Vagina (tissue), 2 donors: ENCODE results near the gene MDFIC. TPM values are rescaled to one million over a fixed set of nuclear protein-coding genes. Genes with fewer than 3 reads are reported as not detected.

Experiments
- DNase-seq, 2 donors: peaks; one replicate each; pipeline ENCODE4 v3.0.0-alpha.2; 2017; ENCODE audit errors: extremely low spot score in 2 of 2
- H3K27ac ChIP-seq: fragments of 200-600 bp; sonication (generic); one replicate; pipeline ENCODE4 v1.5.1; 2019
- H3K27me3 ChIP-seq: fragments of 200-600 bp; sonication (generic); one replicate; pipeline ENCODE4 v1.5.1; 2019
- H3K36me3 ChIP-seq, 2 donors: fragments of 200-600 bp; sonication (generic); one replicate each; pipeline ENCODE4 v1.5.1; 2017 to 2019
- H3K4me1 ChIP-seq: fragments of 200-600 bp; sonication (generic); one replicate; pipeline ENCODE4 v1.5.1; 2019
- H3K4me3 ChIP-seq, 2 donors: fragments of 200-600 bp; sonication (generic); 1 replicate in 1 of 2; 2 replicates in 1 of 2; pipeline ENCODE4 v1.5.1; 2016 to 2019
- H3K9me3 ChIP-seq: fragments of 200-600 bp; sonication (generic); one replicate; pipeline ENCODE4 v1.5.1; 2019
- CTCF ChIP-seq, 3 experiments: fragments of 450-650 bp in 2 of 3; fragments of 200-600 bp in 1 of 3; sonication (generic) in 1 of 3; IDR thresholded peaks; one replicate each; pipeline ENCODE4 v1.5.1; 2017 to 2019; ENCODE audit warnings: antibody characterized with exemption in 3 of 3, mild to moderate bottlenecking in 2 of 3, moderate library complexity in 2 of 3
- POLR2A ChIP-seq, 2 donors: fragments of 450-650 bp; IDR thresholded peaks; one replicate each; pipeline ENCODE4 v1.6.1; 2017; ENCODE audit warnings: antibody characterized with exemption in 2 of 2, mild to moderate bottlenecking in 2 of 2, moderate library complexity in 2 of 2
- POLR2AphosphoS5 ChIP-seq, 2 donors: sonication (generic); formaldehyde crosslinking; IDR thresholded peaks; one replicate each; pipeline ENCODE4 v1.9.0; 2017; ENCODE audit warnings: antibody characterized with exemption in 2 of 2, mild to moderate bottlenecking in 2 of 2, low read depth in 1 of 2; ENCODE audit not compliant: insufficient read depth in 1 of 2
- intact Hi-C: fragments of 100-400 bp; cut with DNase I; formaldehyde crosslinking; loops from one replicate; pipeline ENCODE4 v1.15.1; 2023
- total RNA-seq: library from RNA; depleted of rRNA; stranded (reverse); fragments of >200 nt; gene quantifications from one replicate; pipeline ENCODE4 v1.2.3, GENCODE V29; 2016

MDFIC gene
- total RNA-seq, 1 donor from 2014 or later: 27.7 TPM

- TF ChIP-seq CTCF (IDR thresholded peaks at IDR 0.05) (no peak), POLR2AphosphoS5 (IDR thresholded peaks at IDR 0.05; ENCODE audit: insufficient read depth in 1 of 2, low read depth in 1 of 2) (peak in 1 of 2 donors; percentile 39), POLR2A (IDR thresholded peaks at IDR 0.05) (no peak)
- no peak overlapping the region for H3K27ac ChIP-seq
- H3K9me3 ChIP-seq: no peaks in the 10 kb centered on the region
- no peak for DNase-seq
- no peaks in the 10 kb centered on the region for H3K27me3 ChIP-seq
- H3K4me1 ChIP-seq: no peaks in the 10 kb centered on the region
- intact Hi-C loops: no loop called here
- no peaks in the 10 kb centered on the region for H3K36me3 ChIP-seq
- no peak overlapping the region for H3K4me3 ChIP-seq
Observed at GRCh38 chr7:114901771-114902170, 20.1 kb upstream of the MDFIC start.

GRCh38 chr7:114903131-114903530, 18.8 kb upstream of the MDFIC start:
- no peak for TF ChIP-seq POLR2AphosphoS5 (IDR thresholded peaks at IDR 0.05; ENCODE audit: insufficient read depth in 1 of 2, low read depth in 1 of 2)
- no peak for TF ChIP-seq POLR2A (IDR thresholded peaks at IDR 0.05)
- no peak for TF ChIP-seq CTCF (IDR thresholded peaks at IDR 0.05)
- DNase-seq: no peak
- intact Hi-C loops: no loop called here
- Histone ChIP-seq H3K4me3 (no peak overlapping the region), H3K27ac (no peak overlapping the region), H3K27me3 (no peaks in the 10 kb centered on the region), H3K9me3 (no peaks in the 10 kb centered on the region), H3K4me1 (no peaks in the 10 kb centered on the region), H3K36me3 (no peaks in the 10 kb centered on the region)

GRCh38 chr7:114910787-114911186, 11.1 kb upstream of the MDFIC start:
- intact Hi-C loops: no loop called here
- Histone ChIP-seq H3K36me3 (no peaks in the 10 kb centered on the region), H3K27me3 (no peaks in the 10 kb centered on the region), H3K4me3 (no peak overlapping the region), H3K9me3 (no peaks in the 10 kb centered on the region), H3K4me1 (no peaks in the 10 kb centered on the region), H3K27ac (no peak overlapping the region)
- no peak for DNase-seq
- TF ChIP-seq POLR2A (IDR thresholded peaks at IDR 0.05): no peak
- no peak for TF ChIP-seq CTCF (IDR thresholded peaks at IDR 0.05)
- no peak for TF ChIP-seq POLR2AphosphoS5 (IDR thresholded peaks at IDR 0.05; ENCODE audit: insufficient read depth in 1 of 2, low read depth in 1 of 2)

- Histone ChIP-seq H3K36me3 (no peaks in the 10 kb centered on the region), H3K27me3 (no peaks in the 10 kb centered on the region), H3K27ac (no peak overlapping the region), H3K9me3 (no peaks in the 10 kb centered on the region), H3K4me1 (no peaks in the 10 kb centered on the region), H3K4me3 (no peak overlapping the region)
- intact Hi-C loops: no loop called here
- no peak for DNase-seq
- TF ChIP-seq POLR2AphosphoS5 (IDR thresholded peaks at IDR 0.05; ENCODE audit: insufficient read depth in 1 of 2, low read depth in 1 of 2) (no peak), CTCF (IDR thresholded peaks at IDR 0.05) (no peak), POLR2A (IDR thresholded peaks at IDR 0.05) (no peak)
Observed at GRCh38 chr7:114911411-114911810, 10.5 kb upstream of the MDFIC start.

- intact Hi-C loops: no loop called here
- H3K9me3 ChIP-seq: no peaks in the 10 kb centered on the region
- TF ChIP-seq CTCF (IDR thresholded peaks at IDR 0.05) (no peak), POLR2AphosphoS5 (IDR thresholded peaks at IDR 0.05; ENCODE audit: insufficient read depth in 1 of 2, low read depth in 1 of 2) (no peak), POLR2A (IDR thresholded peaks at IDR 0.05) (no peak)
Observed at GRCh38 chr7:114916261-114916892, 5.5 kb upstream of the MDFIC start.

More at GRCh38 chr7:114916261-114916892, 5.5 kb upstream of the MDFIC start:
- H3K4me1 ChIP-seq: no peaks in the 10 kb centered on the region
- no peaks in the 10 kb centered on the region for H3K27me3 ChIP-seq
- no peaks in the 10 kb centered on the region for H3K36me3 ChIP-seq
- H3K4me3 ChIP-seq: no peak overlapping the region
- no peak overlapping the region for H3K27ac ChIP-seq
- DNase-seq: no peak
